Stimulated activated CD4-positive, alpha-beta T cell treated with anti-CD3 and anti-CD28 coated beads, TNF-alpha, amount 100 ng/mL, for 48 hours (primary cell): Measurements from ENCODE around the gene VPS54.
"Not testable (repeated sequence)": the region's sequence is repeated elsewhere in the genome, so short reads cannot be mapped to it uniquely, and the experiment has no call there.

Experiments used
- DNase-seq, 3 donors: peaks; one replicate each; pipeline ENCODE4 v3.0.0-alpha.2; 2020; ENCODE audit warnings: low read depth in 3 of 3

Gene VPS54

DNA sequence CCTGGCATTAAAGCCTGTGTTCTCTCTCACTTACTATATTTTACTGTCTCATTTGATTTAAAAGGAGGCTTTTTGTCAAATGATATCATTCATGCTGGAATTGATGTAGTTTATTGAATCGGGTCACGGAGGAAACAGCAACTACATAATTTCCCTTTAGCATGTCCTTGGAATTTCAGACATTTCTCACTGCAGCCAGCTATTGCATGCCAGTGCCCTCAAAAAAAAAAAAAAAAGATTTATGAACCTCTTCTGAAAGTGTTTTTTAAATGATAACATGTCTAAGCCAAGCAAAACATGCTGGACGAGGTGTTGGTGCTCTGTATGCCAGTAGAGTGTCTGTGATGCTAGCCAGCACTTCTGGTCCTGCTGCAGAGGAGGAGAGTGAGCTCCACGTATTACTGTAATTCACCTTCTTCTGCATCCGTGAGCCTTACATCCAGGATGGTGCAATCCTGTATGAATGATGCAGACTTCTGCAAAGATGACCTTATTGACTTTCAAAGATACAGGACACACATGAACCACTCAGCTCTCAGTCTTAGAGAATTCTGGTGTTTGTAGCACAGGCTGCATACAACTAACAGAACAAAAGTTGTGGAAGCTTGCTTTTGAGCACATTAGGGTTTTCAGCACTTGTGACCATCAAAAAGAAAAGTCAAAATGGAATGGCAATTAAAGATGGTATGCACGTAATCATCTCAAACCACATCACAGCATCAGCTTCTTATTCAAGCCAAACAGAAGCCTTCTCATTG, 146.5 kb downstream of the VPS54 start:
- no peak for DNase-seq

DNA sequence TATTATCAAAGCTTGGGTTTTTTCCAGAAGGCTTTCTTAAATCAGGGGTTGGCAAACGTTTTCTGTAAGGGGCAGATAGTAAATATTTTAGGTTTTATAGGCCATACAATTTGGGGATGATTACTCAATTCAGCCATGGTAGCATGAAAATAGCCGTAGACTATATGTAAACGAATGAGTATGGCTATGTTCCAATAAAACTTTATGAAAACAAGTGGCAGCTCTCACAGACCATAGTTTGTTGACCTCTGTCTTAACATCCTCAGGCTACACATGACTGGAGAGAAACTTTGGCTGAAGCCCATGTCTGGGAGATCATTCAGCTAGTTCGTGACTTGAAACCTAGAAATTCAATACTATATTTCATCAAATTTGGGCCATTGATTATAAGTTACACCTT, 147.4 kb downstream of the VPS54 start:
- DNase-seq: no peak

DNA sequence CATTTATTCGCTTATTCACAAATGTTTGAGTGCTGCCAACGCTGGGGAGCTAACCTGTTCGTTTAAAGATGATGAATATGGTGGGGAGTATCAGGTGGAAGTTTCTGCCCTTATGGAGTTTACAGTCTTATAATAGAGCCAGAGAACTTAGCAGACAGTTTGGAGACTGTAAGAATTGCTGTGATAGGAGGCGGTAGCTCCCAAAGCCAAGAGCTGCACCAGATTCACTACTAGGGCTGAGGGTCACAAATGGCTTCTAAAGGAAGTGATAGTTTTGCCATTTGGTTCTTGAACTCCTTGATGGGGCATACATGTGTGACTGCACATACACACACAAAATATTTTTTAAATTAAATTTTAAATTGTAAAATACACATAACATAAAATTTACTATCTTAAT, 148.5 kb downstream of the VPS54 start:
- DNase-seq: no peak

DNA sequence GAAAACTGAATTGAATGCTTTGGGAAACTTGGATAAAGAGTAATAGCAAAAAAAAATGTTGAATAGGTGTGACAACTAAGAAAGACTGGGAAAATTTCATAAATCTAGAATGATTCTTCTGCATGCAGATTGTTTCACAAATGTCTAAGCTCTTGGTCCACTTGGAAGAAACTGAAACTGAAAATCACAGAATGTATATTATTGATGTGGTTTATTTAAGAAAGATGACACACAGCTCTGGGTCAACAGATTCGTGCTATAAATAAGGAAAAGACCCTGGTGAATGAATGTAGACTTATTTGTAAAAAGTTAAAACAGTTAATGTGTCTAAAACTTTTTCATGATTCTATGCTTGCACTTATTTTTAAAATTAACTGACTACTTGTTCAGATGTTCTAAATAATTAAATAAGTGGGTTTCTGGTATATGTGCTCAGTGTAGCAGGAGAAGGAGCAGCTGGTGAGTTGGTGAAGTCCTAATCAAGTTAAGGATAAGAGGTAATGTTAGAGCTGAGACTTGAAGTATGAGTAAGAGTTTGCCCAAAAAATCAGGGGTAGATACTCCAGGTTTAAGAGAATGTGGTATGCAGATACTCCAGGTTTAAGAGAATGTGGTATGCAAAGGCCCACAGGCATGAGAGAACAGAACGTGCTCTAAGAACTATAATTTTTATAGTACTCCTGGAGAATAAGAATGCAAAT, 153.1 kb downstream of the VPS54 start:
- DNase-seq: no peak

DNA sequence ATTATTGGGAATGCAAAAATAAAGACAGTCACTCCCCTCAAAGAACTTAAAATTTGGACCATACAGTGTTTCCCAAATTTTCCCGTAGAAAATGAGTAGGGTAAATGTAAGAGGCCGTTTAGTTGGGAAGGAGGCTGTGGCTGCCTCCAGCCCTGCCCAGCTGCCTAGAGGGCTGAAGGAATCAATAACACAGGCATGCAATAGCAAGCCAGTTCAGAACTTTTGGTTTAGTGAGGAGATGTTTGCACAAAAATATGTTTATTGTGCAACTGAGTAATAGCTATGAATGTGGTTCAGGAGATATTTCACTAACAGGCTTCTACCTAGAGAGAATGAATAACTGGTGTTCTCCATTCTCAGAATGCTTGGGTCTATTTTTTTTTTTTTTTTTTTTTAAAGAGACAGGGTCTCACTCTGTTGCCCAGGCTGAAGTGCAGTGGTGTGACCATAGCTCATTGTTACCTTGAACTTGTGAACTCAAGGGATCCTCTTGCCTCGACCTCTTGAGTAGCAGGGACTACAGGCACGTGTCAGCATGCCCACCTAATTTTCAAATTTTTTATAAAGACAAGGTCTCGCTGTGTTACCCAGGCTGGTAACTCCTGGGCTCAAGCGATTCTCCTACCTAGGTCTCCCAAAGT, 153.9 kb downstream of the VPS54 start:
- no peak for DNase-seq

DNA sequence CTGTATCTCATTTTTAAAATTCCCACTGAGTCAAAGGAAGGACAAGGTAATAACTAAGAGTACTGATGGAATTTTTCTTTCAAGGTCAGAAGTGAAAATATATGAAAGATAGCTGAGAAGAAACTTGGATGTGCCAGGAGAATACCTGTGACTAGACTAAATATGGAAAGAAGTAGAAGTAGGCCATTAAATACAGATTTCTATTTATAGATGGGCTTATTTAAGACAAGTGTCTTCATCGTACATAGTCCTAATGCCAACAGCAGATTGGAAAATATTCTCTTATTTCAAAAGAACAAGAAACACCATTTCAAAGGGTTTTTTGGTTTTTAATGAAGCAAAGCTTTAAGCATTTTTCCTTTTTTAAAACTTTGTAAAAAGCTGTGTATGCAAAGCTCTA, 155.5 kb downstream of the VPS54 start:
- no peak for DNase-seq

DNA sequence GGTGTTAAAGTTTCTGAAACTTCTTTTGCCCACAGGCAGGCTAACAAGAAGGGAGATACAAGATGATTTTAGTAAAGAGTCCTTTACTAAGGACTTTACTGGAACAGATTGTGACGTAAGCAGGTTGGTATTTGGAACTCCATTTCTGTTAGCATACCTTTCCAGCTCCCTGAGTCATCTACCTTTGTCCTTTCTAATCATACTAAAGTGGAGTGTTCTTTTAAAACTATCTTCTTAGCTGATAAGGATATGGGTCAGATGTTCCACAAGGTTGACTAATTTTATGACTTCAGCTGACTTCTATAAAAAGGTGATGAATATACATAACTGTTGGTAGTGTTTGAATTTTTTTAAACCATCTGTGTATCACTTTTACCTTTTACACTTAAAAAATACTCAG, 156.4 kb downstream of the VPS54 start:
- no peak for DNase-seq

DNA sequence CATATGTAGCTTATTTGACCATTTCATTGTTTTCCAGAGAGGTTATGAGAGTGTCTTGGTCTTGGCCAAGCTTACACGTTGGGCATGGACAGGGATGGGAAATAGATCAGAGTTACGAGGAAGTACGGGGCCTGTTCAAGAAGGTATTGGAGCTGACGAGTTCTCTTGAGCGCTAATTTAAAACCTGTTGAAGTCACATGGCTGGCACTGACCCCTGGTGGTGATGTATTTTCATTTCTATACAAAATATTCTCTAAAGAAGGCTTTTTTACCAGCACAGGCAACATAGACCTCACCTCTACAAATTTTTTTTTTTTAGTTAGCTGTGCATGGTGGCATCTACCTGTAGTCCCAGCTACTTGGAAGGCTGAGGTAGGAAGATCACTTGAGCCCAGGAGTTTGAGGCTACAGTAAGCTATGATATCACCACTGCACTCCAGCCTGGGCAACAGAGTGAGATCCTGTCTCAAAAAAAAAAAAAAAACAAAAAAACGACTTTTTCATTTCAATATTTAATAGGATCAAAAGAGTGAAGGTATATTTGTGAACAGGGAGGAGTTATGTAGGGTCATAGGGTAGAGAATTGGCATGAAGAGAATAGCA, 157.9 kb downstream of the VPS54 start:
- DNase-seq: peak in 2 of 3 donors; percentile 24 to 33

DNA sequence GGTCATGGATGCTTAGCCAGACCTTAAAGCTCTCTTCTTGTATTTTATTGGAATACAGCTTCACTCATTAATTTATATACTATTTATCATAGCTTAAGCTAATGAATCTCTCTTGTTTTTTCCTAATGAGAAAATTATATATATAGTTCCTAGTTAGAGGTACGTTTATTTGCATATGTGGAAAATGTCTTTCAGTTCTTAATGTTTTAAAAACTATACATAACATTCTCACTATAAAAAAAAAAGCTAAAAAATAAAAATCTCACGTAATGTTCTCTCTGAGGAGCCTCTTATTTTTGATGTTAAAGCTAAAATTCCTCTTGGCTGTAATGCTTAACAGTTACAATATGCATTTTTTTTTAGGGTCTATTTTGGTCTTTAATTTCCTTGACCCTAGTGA, 160.9 kb downstream of the VPS54 start:
- no peak for DNase-seq

DNA sequence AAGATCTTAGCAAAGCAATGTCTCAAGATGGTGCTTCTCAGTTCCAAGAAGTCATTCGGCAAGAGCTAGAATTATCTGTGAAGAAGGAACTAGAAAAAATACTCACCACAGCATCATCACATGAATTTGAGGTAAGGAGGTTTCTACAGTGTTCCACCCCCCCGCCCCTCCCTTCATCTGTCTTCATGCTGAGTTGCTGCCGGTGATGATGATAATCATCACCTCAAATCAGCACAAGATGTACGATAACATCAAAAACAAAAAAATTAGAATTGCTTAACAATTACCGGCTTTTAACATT, 163.0 kb downstream of the VPS54 start:
- DNase-seq: peak in 1 of 3 donors; percentile 9

DNA sequence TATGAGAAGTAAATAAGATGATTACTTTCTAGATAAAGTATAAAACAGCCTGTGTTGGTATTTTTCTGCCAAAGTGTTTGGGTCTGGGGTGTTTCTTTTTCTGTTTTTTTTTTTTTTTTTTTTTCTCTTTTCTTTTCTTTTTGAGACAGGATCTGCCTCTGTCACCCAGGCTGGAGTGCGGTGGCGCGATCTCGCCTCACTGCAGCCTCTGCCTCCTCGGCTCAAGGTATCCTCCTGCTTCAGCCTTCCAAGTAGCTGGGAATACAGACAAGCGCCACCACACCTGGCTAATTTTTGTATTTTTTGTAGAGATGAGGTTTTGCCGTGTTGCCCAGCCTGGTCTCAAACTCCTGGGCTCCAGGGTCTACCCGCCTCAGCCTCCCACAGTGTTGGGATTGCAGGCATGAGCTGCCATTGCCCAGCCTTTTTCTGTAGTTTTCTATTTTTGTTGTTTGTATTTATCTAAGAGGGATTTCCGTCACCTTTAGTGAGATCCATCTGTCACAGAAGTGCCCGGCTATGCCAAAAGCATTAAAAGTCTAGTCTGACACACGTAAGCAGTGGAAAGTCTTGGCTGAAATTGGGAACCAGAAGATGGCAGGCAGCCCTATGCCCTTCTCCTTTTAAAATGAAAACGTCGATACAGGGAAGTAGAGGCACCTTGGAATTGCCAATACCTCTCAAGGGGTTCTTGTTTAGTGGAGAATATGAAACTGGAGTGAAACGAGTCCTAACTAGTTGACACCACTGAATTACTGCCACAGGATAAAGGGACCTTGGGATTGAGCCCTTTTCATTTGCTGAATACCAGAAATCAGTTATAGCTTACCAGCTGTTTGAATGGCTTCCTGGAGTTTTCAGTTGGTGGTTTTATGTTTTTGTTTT, 163.6 kb downstream of the VPS54 start:
- DNase-seq: no peak

DNA sequence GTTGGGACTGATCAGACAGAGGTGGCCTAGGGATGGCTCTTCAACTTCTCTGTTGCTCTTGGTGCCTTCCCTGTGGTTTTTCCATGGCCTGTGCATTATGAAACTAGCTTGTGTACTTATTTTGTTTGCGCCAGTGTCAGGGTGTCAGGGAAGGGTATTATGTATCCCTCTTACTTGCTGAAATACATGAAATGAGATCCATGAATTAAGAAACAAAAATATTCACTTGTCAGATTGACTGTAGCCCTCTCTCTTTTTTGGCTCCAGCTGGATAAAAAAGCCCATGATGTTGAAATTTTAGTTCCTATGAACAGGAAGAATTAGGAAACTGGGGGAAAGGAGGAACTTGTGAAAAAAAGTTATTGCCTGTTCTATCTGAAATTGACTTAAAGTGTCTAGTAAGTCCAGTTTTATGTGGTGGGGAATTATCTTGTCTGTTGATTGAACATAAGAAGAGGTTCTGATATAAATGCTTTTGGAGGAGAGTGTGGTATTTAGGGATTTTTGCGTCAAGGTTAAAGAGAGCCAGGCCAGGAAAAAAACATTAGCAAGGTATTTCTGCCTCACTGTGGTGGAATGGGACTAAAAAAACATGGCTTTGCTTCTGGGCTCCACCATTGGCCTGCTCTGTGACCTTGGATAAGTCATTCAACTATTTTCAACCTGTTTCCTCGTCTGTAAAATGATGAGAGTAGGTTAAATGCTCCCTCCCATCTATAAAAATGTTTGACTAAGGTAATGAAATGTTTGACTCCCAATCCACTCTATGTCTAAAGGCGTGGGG, 165.5 kb downstream of the VPS54 start:
- no peak for DNase-seq

DNA sequence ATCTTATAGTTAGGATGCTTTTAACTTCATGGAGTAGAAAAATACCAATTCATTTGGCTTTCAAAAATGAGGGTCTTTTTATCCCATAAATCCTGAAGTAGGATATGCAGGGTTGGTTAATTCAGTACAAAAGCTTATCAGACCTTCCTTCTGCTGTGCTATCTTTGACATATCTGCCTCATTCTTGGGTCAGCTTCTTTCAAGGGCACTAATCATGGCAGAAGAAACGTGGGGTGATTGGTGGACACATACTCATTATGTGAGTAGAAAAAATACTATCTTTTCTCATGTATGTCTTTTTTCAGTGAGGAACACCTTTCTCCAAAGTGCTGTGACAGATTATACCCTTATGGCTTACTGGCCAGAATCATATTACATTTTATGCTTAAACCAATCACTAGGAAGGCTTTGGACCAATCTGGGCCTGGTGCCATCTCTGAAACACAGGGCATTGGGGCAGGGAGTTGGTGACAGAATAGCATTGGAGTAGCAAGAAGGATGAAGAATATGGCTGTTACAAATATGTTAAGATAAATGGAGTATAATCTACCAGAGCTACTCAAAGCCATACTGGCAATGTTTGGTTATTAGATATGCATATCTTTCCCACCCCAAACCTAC, 167.4 kb downstream of the VPS54 start:
- no peak for DNase-seq

DNA sequence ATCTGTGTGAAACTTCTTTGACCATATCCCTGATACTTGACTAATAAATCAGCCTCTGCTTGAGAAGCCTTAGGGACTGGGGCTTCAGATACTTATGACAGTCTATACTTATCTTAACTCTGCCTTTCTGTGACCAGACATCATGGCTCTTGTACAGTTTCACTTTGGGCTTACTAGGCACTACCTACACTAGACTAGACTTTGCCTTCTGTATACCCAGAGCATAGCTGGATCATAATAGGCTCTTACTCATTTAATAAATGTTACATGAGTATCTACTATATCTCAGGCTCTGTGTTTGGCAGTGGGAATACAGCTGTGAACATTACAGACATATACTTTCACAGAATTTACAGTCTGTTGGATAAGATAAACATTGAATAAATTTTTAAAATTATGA, 168.6 kb downstream of the VPS54 start:
- DNase-seq: no peak

DNA sequence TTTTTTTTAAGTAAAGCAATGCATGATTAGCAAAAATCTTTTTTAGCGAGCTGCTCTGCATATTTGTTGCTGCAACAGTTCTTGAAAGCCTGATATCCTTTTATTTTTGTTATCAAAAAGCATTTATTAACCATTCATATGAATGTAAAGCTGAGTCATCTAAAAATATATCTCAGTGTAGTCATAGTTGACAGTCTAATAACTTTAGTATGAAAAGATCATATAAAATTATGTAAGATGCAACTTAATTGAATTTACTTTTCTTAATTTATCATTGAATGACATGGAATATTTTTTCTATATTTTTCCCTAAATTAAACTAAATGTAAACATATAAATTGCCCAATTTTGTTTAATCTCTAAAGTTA, 169.0 kb downstream of the VPS54 start:
- no peak for DNase-seq

DNA sequence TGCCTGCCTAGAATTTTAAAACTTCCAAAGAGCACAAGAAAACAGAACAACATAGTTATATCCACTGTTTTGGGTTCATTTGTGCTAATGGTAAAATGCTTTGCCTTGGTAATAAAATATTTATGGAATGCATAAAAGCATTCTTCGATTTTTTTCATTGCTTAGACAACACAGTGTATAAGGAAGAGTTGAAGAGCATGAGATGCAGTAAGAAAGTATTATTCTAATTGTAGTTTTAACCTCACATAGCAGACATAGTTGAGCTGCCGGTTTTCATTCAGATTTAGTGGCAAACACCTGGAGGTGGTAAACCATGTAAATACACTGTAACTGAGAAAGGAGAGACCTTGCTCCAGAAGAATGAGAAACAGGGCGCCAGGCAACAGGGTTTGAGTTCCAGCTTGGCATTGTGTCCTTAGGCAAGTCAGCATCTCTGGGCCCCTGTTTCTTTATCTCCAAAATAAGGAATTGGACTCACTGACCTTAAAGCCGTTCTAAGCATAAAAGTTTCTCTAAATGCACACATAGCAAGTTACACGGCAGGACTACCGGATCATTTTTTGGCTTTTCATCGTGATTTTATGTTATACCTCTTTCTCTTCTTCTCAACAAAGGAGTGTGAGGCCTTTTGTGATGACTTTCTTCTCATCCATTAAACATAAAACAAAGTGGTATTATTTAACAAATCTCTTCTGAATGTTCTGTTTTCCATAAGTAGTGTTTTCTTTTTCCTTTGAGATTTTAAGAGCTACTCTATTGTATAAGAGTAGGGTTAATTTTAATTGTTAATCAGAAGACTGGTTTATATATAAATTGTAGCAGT, 169.6 kb downstream of the VPS54 start:
- no peak for DNase-seq

DNA sequence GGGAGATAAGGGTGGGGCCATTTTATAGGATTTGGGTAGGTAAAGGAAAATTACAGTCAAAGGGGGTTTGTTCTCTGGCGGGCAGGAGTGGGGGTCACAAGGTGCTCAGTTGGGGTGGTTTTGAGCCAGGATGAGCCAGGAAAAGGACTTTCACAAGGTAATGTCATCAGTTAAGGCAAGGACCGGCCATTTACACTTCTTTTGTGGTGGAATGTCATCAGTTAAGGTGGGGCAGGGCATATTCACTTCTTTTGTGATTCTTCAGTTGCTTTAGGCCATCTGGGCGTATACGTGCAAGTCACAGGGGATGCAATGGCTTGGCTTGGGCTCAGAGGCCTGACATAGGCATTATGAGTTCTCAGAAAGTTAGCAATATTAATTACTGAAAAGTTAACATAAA, 171.7 kb downstream of the VPS54 start:
- not testable (repeated sequence) for DNase-seq

DNA sequence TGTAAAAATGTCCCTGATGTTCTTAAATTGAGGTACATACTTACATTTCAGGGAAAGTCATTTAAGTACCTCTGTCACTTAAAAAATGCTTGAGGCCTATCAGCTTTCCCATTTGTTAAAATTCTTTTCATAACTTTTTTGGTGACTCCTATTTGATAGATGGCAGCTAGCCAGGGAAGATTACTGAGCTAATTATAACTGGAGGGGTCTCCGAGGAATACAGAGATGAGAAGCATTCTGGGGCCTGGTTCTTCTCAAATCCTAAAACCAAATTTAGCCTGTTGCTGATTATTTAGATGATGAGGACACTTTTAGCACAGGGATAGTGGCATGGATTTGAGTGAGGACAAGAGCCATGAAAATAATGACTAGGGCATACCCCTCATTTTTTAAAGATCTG, 172.7 kb downstream of the VPS54 start:
- DNase-seq: no peak

DNA sequence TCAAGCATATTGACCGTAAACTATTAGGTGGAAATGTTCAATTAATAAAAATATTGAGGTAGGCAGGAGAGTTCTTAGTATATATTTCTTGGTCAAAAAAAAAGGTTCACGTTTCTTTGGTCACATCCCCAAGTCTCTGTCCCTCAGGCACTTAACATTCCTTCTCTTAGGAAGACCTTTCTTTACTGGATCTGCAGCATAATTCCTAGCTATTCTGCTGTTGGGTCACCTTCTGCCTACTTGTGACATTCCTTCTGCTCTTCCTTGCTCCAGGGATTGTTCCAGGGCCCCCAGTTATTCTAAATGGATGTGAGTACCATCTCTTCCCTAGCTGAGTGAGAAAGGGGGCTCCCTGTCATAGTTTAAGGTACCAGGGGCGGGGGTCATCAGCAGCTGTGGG, 173.4 kb downstream of the VPS54 start:
- no peak for DNase-seq

DNA sequence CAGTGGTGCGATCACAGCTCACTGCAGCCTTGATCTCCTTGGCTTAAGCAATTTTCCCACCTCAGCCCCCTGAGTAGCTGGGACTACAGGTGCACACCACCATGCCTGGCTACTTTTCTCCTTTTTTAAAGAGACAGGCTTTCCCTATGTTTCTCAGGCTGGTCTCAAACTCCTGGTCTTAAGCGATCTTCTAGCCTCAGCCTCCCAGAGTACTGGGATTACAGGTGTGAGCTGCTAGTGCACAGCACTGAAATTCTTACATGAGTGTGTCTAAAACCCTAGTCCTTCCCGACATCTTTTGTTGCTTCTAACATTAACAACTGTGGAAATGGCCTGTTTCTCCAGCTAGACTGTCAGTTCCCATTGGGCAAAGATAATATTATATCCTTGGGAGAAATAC, 174.6 kb downstream of the VPS54 start:
- no peak for DNase-seq
